WTC11 (cell line): ENCODE measurements around the gene SLC26A3. TPM values are rescaled to one million over a fixed set of nuclear protein-coding genes. Genes with fewer than 3 reads are reported as not detected.

Experiments used
- ATAC-seq: fragments of 200-7000 bp; cut with Tn5 transposase; 2 replicates; pipeline ENCODE4 v1.10.0; 2021; ENCODE audit warnings: mild to moderate bottlenecking, moderate library complexity
- CTCF ChIA-PET: fragments of 300-600 bp; sonication (Branson Sonifier 250); formaldehyde crosslinking; loops from one replicate; lab custom pipeline; 2021; ENCODE audit warnings: antibody characterized with exemption; lab: Charles Lee
- POLR2A ChIA-PET: fragments of 350-600 bp; sonication (Branson Sonifier 250); formaldehyde crosslinking; loops from one replicate; lab custom pipeline; 2021; ENCODE audit warnings: antibody characterized with exemption; lab: Charles Lee
- DNase-seq: peaks from one replicate; pipeline ENCODE4 v3.0.0; 2021; ENCODE audit warnings: low spot score
- H3K27ac Mint-ChIP-seq: 2 replicates; pipeline ENCODE4 v1.8.0; 2021; ENCODE audit warnings: mixed read lengths
- H3K27me3 Mint-ChIP-seq: 2 replicates; pipeline ENCODE4 v1.8.0; 2021; ENCODE audit warnings: low read depth, mild to moderate bottlenecking, moderate library complexity, mixed read lengths
- H3K36me3 Mint-ChIP-seq: 2 replicates; pipeline ENCODE4 v1.8.0; 2021; ENCODE audit warnings: mixed read lengths
- H3K4me1 Mint-ChIP-seq: 2 replicates; pipeline ENCODE4 v1.8.0; 2022; ENCODE audit warnings: mixed read lengths
- H3K4me3 Mint-ChIP-seq: 2 replicates; pipeline ENCODE4 v1.8.0; 2021; ENCODE audit warnings: mild to moderate bottlenecking, moderate library complexity, mixed read lengths
- H3K9me3 Mint-ChIP-seq: 2 replicates; pipeline ENCODE4 v1.8.0; 2021; ENCODE audit warnings: mixed read lengths
- FOXJ3 ChIP-seq: sonication (generic); formaldehyde crosslinking; IDR thresholded peaks from 2 replicates; pipeline ENCODE4 v1.9.0; 2021; ENCODE audit warnings: missing genetic modification reagents, mild to moderate bottlenecking, borderline replicate concordance
- GABPB1 ChIP-seq: sonication (generic); formaldehyde crosslinking; IDR thresholded peaks from 2 replicates; pipeline ENCODE4 v1.8.1; 2023; ENCODE audit warnings: mild to moderate bottlenecking, missing genetic modification reagents
- GRHL2 ChIP-seq: fragments of 250-450 bp; sonication (Bioruptor Pico); IDR thresholded peaks from 2 replicates; pipeline ENCODE4 v1.8.0; 2022; ENCODE audit warnings: mild to moderate bottlenecking, moderate library complexity; ENCODE audit not compliant: insufficient replicate concordance, severe bottlenecking
- JUN ChIP-seq: sonication (generic); formaldehyde crosslinking; IDR thresholded peaks from 2 replicates; pipeline ENCODE4 v1.8.0; 2023; ENCODE audit warnings: mild to moderate bottlenecking, missing genetic modification reagents
- MYBL2 ChIP-seq: sonication (generic); formaldehyde crosslinking; IDR thresholded peaks from 2 replicates; pipeline ENCODE4 v1.8.1; 2023; ENCODE audit warnings: mild to moderate bottlenecking, moderate library complexity, missing genetic modification reagents
- PRRX2 ChIP-seq: fragments of 250-450 bp; sonication (Bioruptor Pico); IDR thresholded peaks from 2 replicates; pipeline ENCODE4 v1.8.0; 2021; ENCODE audit warnings: mild to moderate bottlenecking
- RORB ChIP-seq: fragments of 250-450 bp; sonication (Bioruptor Pico); IDR thresholded peaks from 2 replicates; pipeline ENCODE4 v1.9.0; 2021; ENCODE audit warnings: mild to moderate bottlenecking
- SMAD4 ChIP-seq: sonication (generic); formaldehyde crosslinking; IDR thresholded peaks from 2 replicates; pipeline ENCODE4 v1.8.0; 2022; ENCODE audit warnings: mild to moderate bottlenecking, missing genetic modification reagents
- SP1 ChIP-seq: sonication (generic); formaldehyde crosslinking; conservative IDR thresholded peaks from 2 replicates; pipeline ENCODE4 v1.8.1; 2022; ENCODE audit warnings: missing genetic modification reagents
- ZNF232 ChIP-seq: sonication (generic); formaldehyde crosslinking; IDR thresholded peaks from 2 replicates; pipeline ENCODE4 v1.8.0; 2022; ENCODE audit warnings: mild to moderate bottlenecking, missing genetic modification reagents
- ZNF263 ChIP-seq: sonication (generic); formaldehyde crosslinking; IDR thresholded peaks from 2 replicates; pipeline ENCODE4 v1.8.1; 2022; ENCODE audit warnings: low read depth, mild to moderate bottlenecking, moderate library complexity, missing genetic modification reagents
- ZNF317 ChIP-seq: sonication (generic); formaldehyde crosslinking; IDR thresholded peaks from 2 replicates; pipeline ENCODE4 v1.8.1; 2023; ENCODE audit warnings: low read depth, mild to moderate bottlenecking, moderate library complexity, missing genetic modification reagents, borderline replicate concordance
- total RNA-seq: library from RNA; stranded (reverse); gene quantifications from 3 replicates; pipeline ENCODE4 v1.2.3, GENCODE V29; 2021
- TF ChIP-seq, protein P1 (sequence below): sonication (generic); formaldehyde crosslinking; IDR thresholded peaks from 2 replicates; pipeline ENCODE4 v1.8.1; 2022; ENCODE audit warnings: mild to moderate bottlenecking, moderate library complexity, missing genetic modification reagents
- TF ChIP-seq, protein P2 (sequence below): fragments of 200-600 bp; IDR thresholded peaks from 2 replicates; pipeline ENCODE4 v1.8.0; 2022; ENCODE audit warnings: antibody characterized with exemption

Gene SLC26A3
- total RNA-seq, 1 experiment from 2014 or later = 0.28 TPM

DNA sequence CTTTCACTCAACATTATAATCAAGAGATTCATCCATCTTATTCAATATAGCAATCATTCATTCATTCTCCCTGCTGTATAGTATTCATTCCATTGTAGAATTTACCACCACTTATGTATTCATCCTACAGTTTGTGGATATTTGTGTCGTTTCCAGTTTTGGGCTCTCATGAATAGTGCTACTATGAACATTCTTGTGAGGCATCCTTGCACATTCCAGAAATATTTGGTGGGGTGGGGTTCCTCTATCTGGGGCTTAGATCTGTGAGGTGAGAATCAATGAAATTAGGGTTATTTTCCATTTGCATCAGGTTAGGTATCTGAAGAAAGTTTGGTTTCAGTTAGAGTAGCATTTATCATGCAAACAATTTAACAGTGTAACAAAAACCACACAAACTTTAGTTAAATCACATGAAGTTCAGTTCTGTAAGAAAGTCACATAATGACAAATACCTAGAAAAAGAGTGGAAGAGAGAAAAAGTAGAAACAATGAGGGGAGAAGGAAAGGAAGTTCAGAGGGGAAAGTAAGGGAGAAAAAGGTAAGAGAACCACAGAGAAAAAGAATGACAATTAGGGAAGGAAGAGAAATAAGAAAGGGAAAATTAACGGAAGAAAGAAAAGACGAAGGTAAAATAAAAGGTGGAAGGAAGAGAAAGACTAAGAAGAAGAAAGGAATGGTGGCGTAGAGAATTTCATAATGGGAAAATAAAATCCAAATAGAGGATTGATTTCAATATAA is 84.4 kb downstream of the SLC26A3 start:
- ChIA-PET CTCF (no interaction called here), POLR2A (no interaction called here)
- Mint-ChIP-seq H3K4me3 (no peak overlapping the region), H3K36me3 (no peaks in the 10 kb centered on the region), H3K27me3 (no peaks in the 10 kb centered on the region), H3K27ac (no peak overlapping the region), H3K9me3 (no peaks in the 10 kb centered on the region), H3K4me1 (peaks cover 11% of the 10 kb centered on the region)
- no peak for TF ChIP-seq PRRX2 (CRISPR knock-in tag)
- TF ChIP-seq SMAD4 (CRISPR knock-in tag) = no peak
- TF ChIP-seq MYBL2 (CRISPR knock-in tag) = no peak
- no peak for TF ChIP-seq ZNF263
- no peak for TF ChIP-seq JUN (CRISPR knock-in tag)
- TF ChIP-seq FOXJ3 = no peak
- no peak for TF ChIP-seq SP1 (CRISPR knock-in tag)
- TF ChIP-seq GABPB1 (CRISPR knock-in tag) = no peak
- TF ChIP-seq GRHL2 (CRISPR knock-in tag) = no peak
- TF ChIP-seq RORB (CRISPR knock-in tag) = no peak
- no peak for ATAC-seq
- no peak for DNase-seq

DNA sequence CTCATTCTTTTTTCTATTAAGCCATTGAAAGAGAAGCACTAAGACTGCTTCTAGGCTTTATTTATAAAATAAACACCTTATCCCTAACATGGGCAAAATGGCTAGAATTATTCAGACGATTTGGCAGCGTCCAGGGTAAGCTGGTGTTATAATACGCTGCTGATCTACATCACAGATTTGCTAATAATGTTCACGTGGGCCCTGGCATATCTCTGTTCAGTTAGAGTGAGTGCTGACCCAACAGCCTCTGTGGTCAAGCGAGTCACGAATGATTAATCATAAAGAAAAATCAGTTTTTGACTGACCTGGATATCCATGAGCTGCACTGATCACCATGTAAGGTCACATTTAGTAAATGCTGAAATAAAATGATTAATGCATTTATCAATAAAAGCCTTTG is 87.5 kb downstream of the SLC26A3 start:
- H3K27ac Mint-ChIP-seq = no peak overlapping the region
- no peaks in the 10 kb centered on the region for H3K9me3 Mint-ChIP-seq
- H3K27me3 Mint-ChIP-seq = no peaks in the 10 kb centered on the region; the same call in 1 of the 2 replicates
- ATAC-seq (no peak), DNase-seq (no peak)
- H3K4me1 Mint-ChIP-seq = peaks cover 8% of the 10 kb centered on the region
- ChIA-PET POLR2A (interaction anchor here (0.6 kb wide), 1 partner anchor 161 kb away, joined by 4 read pairs; no protein-coding TSS in a partner anchor), CTCF (no interaction called here)
- no peak for TF ChIP-seq ZNF232
- TF ChIP-seq, protein P1, sequence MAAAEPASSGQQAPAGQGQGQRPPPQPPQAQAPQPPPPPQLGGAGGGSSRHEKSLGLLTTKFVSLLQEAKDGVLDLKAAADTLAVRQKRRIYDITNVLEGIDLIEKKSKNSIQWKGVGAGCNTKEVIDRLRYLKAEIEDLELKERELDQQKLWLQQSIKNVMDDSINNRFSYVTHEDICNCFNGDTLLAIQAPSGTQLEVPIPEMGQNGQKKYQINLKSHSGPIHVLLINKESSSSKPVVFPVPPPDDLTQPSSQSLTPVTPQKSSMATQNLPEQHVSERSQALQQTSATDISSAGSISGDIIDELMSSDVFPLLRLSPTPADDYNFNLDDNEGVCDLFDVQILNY (CRISPR knock-in tag) = no peak
- no peak for TF ChIP-seq ZNF317 (CRISPR knock-in tag)
- TF ChIP-seq, protein P2, sequence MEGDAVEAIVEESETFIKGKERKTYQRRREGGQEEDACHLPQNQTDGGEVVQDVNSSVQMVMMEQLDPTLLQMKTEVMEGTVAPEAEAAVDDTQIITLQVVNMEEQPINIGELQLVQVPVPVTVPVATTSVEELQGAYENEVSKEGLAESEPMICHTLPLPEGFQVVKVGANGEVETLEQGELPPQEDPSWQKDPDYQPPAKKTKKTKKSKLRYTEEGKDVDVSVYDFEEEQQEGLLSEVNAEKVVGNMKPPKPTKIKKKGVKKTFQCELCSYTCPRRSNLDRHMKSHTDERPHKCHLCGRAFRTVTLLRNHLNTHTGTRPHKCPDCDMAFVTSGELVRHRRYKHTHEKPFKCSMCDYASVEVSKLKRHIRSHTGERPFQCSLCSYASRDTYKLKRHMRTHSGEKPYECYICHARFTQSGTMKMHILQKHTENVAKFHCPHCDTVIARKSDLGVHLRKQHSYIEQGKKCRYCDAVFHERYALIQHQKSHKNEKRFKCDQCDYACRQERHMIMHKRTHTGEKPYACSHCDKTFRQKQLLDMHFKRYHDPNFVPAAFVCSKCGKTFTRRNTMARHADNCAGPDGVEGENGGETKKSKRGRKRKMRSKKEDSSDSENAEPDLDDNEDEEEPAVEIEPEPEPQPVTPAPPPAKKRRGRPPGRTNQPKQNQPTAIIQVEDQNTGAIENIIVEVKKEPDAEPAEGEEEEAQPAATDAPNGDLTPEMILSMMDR = no peak
- H3K4me3 Mint-ChIP-seq = no peak overlapping the region
- no peaks in the 10 kb centered on the region for H3K36me3 Mint-ChIP-seq

Other genes starting within 250 kb of the SLC26A3 start
- gene COG5, start 239.3 kb downstream of the SLC26A3 start, total RNA-seq = 23.3 to 24.5 TPM (median 23.8 TPM) in 3 replicates
- 10.0 to 15.3 TPM (median 10.4 TPM) in 3 replicates for gene DUS4L, start 239.3 kb downstream of the SLC26A3 start, total RNA-seq
- gene BCAP29, start 223.0 kb downstream of the SLC26A3 start, total RNA-seq = 14.5 to 19.6 TPM (median 19.0 TPM) in 3 replicates
- gene SLC26A4, start 142.4 kb downstream of the SLC26A3 start, total RNA-seq = 0.09 to 0.22 TPM in 2 of 3 replicates, not detected in the other
- 26.1 to 29.8 TPM (median 26.3 TPM) in 3 replicates for gene CBLL1, start 59.1 kb downstream of the SLC26A3 start, total RNA-seq
- 72.1 to 79.9 TPM (median 75.6 TPM) in 3 replicates for gene DLD, start 88.0 kb upstream of the SLC26A3 start, total RNA-seq
- 77.8 to 101 TPM (median 78.4 TPM) in 3 replicates for gene LAMB1, start 199.9 kb upstream of the SLC26A3 start, total RNA-seq